Fibroblast of lung (primary cell): ENCODE data around the gene ZBTB16. TPM values are rescaled to one million over a fixed set of nuclear protein-coding genes. Genes with fewer than 3 reads are reported as not detected.

Experiments
- DNase-seq, 2 donors: peaks; one replicate each; pipeline versions ENCODE4 v3.0.0 to v3.0.0-alpha.2; 2010; ENCODE audit warnings: low read depth in 2 of 2
- H2AFZ ChIP-seq: 2 replicates; pipeline ENCODE4 v1.5.1; 2012; ENCODE audit warnings: low read length, control low read depth, inconsistent platforms
- H3K27ac ChIP-seq: 2 replicates; pipeline ENCODE4 v1.5.1; 2011; ENCODE audit warnings: low read length, control low read depth; ENCODE audit not compliant: insufficient read depth
- H3K27me3 ChIP-seq: 2 replicates; pipeline ENCODE4 v1.5.1; 2011; ENCODE audit warnings: mild to moderate bottlenecking, low read length; ENCODE audit not compliant: control insufficient read depth, insufficient read depth
- H3K36me3 ChIP-seq: 2 replicates; pipeline ENCODE4 v1.5.1; 2011; ENCODE audit warnings: low read length; ENCODE audit not compliant: control insufficient read depth, insufficient read depth
- H3K4me1 ChIP-seq: 2 replicates; pipeline ENCODE4 v1.5.1; 2011; ENCODE audit warnings: low read length; ENCODE audit not compliant: control insufficient read depth, insufficient read depth; ENCODE audit errors: extremely low read depth
- H3K4me2 ChIP-seq: 2 replicates; pipeline ENCODE4 v1.5.1; 2011; ENCODE audit warnings: low read length, control low read depth; ENCODE audit not compliant: insufficient read depth; ENCODE audit errors: extremely low read depth
- H3K4me3 ChIP-seq, 4 experiments: fragments of 200-600 bp in 1 of 4; sonication (generic) in 1 of 4; replicated peaks in 1 of 4; 2 replicates each; pipeline ENCODE4 v1.5.1; 2011 to 2016; ENCODE audit warnings: low read length in 4 of 4, low read depth in 3 of 4, mild to moderate bottlenecking in 3 of 4, control low read depth in 2 of 4, inconsistent platforms in 1 of 4, mixed read lengths in 1 of 4; ENCODE audit not compliant: insufficient read depth in 1 of 4; ENCODE audit errors: control extremely low read depth in 1 of 4
- H3K79me2 ChIP-seq: 2 replicates; pipeline ENCODE4 v1.5.1; 2012; ENCODE audit warnings: mild to moderate bottlenecking, low read length, inconsistent platforms; ENCODE audit not compliant: control insufficient read depth, insufficient read depth
- H3K9ac ChIP-seq: 2 replicates; pipeline ENCODE4 v1.5.1; 2011; ENCODE audit warnings: mild to moderate bottlenecking, low read length, control low read depth; ENCODE audit not compliant: insufficient read depth
- H3K9me3 ChIP-seq: 2 replicates; pipeline ENCODE4 v1.5.1; 2012; ENCODE audit warnings: low read depth, low read length; ENCODE audit not compliant: control insufficient read depth, insufficient read depth
- H4K20me1 ChIP-seq: 2 replicates; pipeline ENCODE4 v1.5.1; 2011; ENCODE audit warnings: low read length; ENCODE audit not compliant: control insufficient read depth, insufficient read depth; ENCODE audit errors: extremely low read depth
- CTCF ChIP-seq, 2 donors: IDR thresholded peaks in 1 of 2; conservative IDR thresholded peaks in 1 of 2; 1 replicate in 1 of 2; 2 replicates in 1 of 2; pipeline ENCODE4 v1.5.1; 2011 to 2012; ENCODE audit warnings: low read length in 2 of 2, control low read depth in 1 of 2, inconsistent platforms in 1 of 2, low read depth in 1 of 2, mild to moderate bottlenecking in 1 of 2
- EZH2 ChIP-seq: IDR thresholded peaks from 2 replicates; pipeline ENCODE4 v1.5.1; 2012; ENCODE audit warnings: low read length, control low read depth, mild to moderate bottlenecking; ENCODE audit errors: missing control alignments
- polyA plus RNA-seq, 2 donors: library from polyadenylated mRNA; depleted of rRNA in 1 of 2; stranded (reverse) in 1 of 2; unstranded in 1 of 2; fragments of >200 nt; gene quantifications; 2 replicates each; pipeline ENCODE4 v1.2.1, GENCODE V29; 2011 to 2012; ENCODE audit warnings: missing spikeins in 1 of 2
- total RNA-seq: library from RNA; depleted of rRNA; stranded (reverse); fragments of >200 nt; gene quantifications from 2 replicates; pipeline ENCODE4 v1.2.1, GENCODE V29; 2014

ZBTB16 gene
- total and polyA plus RNA-seq, 2 donors (not counting 1 experiment from before 2014, with no cell fraction given) = not detected

- TF ChIP-seq EZH2 (no peak), CTCF (conservative IDR thresholded peaks at IDR 0.05 in 1 of 2, IDR thresholded peaks at IDR 0.05 in 1 of 2; ENCODE audit: low read depth in 1 of 2, low read length in 2 of 2) (no peak)
- Histone ChIP-seq H3K4me2 (no peak overlapping the region), H3K4me3 (no peak overlapping the region), H2AFZ (no peak overlapping the region), H3K79me2 (no peaks in the 10 kb centered on the region), H3K9ac (no peak overlapping the region), H3K27me3 (peaks cover 23% of the 10 kb centered on the region), H3K36me3 (no peaks in the 10 kb centered on the region), H4K20me1 (no peaks in the 10 kb centered on the region), H3K9me3 (no peaks in the 10 kb centered on the region), H3K4me1 (no peaks in the 10 kb centered on the region), H3K27ac (no peak overlapping the region)
- no peak for DNase-seq
Measured at GRCh38 chr11:114169821-114170220, 110.3 kb downstream of the ZBTB16 start.

GRCh38 chr11:114170226-114170625, 110.7 kb downstream of the ZBTB16 start:
- Histone ChIP-seq H3K9me3 (no peaks in the 10 kb centered on the region), H3K4me2 (no peak overlapping the region), H3K4me1 (no peaks in the 10 kb centered on the region), H3K9ac (no peak overlapping the region), H2AFZ (no peak overlapping the region), H3K27me3 (peaks cover 22% of the 10 kb centered on the region), H3K4me3 (no peak overlapping the region), H3K27ac (no peak overlapping the region), H3K36me3 (no peaks in the 10 kb centered on the region), H4K20me1 (no peaks in the 10 kb centered on the region), H3K79me2 (no peaks in the 10 kb centered on the region)
- TF ChIP-seq EZH2 (no peak), CTCF (conservative IDR thresholded peaks at IDR 0.05 in 1 of 2, IDR thresholded peaks at IDR 0.05 in 1 of 2; ENCODE audit: low read depth in 1 of 2, low read length in 2 of 2) (no peak)
- DNase-seq = no peak

GRCh38 chr11:114171257-114172054, 111.9 kb downstream of the ZBTB16 start:
- H3K27ac ChIP-seq = no peak overlapping the region

More at GRCh38 chr11:114171257-114172054, 111.9 kb downstream of the ZBTB16 start:
- TF ChIP-seq CTCF (conservative IDR thresholded peaks at IDR 0.05 in 1 of 2, IDR thresholded peaks at IDR 0.05 in 1 of 2; ENCODE audit: low read depth in 1 of 2, low read length in 2 of 2) (no peak), EZH2 (no peak)
- peaks cover 18% of the 10 kb centered on the region for H3K27me3 ChIP-seq
- H3K9ac ChIP-seq = no peak overlapping the region
- H3K9me3 ChIP-seq = no peaks in the 10 kb centered on the region
- no peaks in the 10 kb centered on the region for H4K20me1 ChIP-seq
- H3K79me2 ChIP-seq = no peaks in the 10 kb centered on the region
- no peak overlapping the region for H2AFZ ChIP-seq
- no peak overlapping the region for H3K4me2 ChIP-seq
- H3K36me3 ChIP-seq = no peaks in the 10 kb centered on the region
- DNase-seq = peak in 1 of 2 donors; percentile 87
- no peak overlapping the region for H3K4me3 ChIP-seq
- no peaks in the 10 kb centered on the region for H3K4me1 ChIP-seq
